Ishikawa (cell line): ENCODE results near the gene RPRD2.

Experiments used
- CEBPB ChIP-seq: IDR thresholded peaks from 2 replicates; pipeline ENCODE4 v1.6.1; 2012
- EGR1 ChIP-seq: IDR thresholded peaks from 2 replicates; pipeline ENCODE4 v1.6.1; 2012
- EP300 ChIP-seq: IDR thresholded peaks from 2 replicates; pipeline ENCODE4 v1.6.1; 2012; ENCODE audit warnings: borderline replicate concordance
- RAD21 ChIP-seq: IDR thresholded peaks from 2 replicates; pipeline ENCODE4 v1.6.1; 2012; ENCODE audit warnings: low read depth
- REST ChIP-seq: IDR thresholded peaks from 2 replicates; pipeline ENCODE4 v1.6.1; 2012; ENCODE audit warnings: low read depth, mild to moderate bottlenecking
- TAF1 ChIP-seq: IDR thresholded peaks from 2 replicates; pipeline ENCODE4 v1.6.1; 2012; ENCODE audit warnings: low read depth, mild to moderate bottlenecking
- TEAD4 ChIP-seq: IDR thresholded peaks from 2 replicates; pipeline ENCODE4 v1.6.1; 2012
- YY1 ChIP-seq: IDR thresholded peaks from 2 replicates; pipeline ENCODE4 v1.6.1; 2012; ENCODE audit warnings: low read depth
- TF ChIP-seq, protein P1 (sequence below): IDR thresholded peaks from 2 replicates; pipeline ENCODE4 v1.6.1; 2012

DNA sequence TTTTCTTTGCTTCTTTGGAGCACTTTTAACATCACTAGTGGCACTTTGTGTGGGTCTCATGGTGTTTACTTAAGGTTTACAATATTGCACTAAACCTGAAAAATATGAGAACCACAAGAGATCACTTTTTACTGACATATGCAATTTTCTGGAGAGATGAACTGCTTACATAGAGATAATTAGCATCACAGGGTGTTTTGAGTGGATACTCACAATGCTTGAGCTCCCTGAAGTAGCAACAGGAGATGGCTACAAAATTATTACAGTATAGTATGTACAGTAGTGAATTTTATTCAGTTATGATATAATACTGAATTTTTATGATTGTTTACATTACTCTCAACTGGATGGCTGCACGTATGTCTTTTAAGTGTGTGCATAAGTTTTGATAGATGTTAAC is 22.6 kb downstream of the RPRD2 start:
- TF ChIP-seq TAF1: no peak
- no peak for TF ChIP-seq REST
- TF ChIP-seq TEAD4: no peak
- TF ChIP-seq EP300: no peak
- no peak for TF ChIP-seq YY1
- TF ChIP-seq, protein P1, sequence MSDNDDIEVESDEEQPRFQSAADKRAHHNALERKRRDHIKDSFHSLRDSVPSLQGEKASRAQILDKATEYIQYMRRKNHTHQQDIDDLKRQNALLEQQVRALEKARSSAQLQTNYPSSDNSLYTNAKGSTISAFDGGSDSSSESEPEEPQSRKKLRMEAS: no peak
- TF ChIP-seq CEBPB: no peak
- no peak for TF ChIP-seq RAD21
- no peak for TF ChIP-seq EGR1
